GM19099 (cell line): ENCODE measurements around the gene STAT6.

Source experiments
- POLR2A ChIP-seq: IDR thresholded peaks from 3 replicates; pipeline ENCODE4 v1.6.1; 2011; ENCODE audit warnings: low read depth; ENCODE audit not compliant: insufficient read length; ENCODE audit errors: extremely low read depth

STAT6 gene

DNA sequence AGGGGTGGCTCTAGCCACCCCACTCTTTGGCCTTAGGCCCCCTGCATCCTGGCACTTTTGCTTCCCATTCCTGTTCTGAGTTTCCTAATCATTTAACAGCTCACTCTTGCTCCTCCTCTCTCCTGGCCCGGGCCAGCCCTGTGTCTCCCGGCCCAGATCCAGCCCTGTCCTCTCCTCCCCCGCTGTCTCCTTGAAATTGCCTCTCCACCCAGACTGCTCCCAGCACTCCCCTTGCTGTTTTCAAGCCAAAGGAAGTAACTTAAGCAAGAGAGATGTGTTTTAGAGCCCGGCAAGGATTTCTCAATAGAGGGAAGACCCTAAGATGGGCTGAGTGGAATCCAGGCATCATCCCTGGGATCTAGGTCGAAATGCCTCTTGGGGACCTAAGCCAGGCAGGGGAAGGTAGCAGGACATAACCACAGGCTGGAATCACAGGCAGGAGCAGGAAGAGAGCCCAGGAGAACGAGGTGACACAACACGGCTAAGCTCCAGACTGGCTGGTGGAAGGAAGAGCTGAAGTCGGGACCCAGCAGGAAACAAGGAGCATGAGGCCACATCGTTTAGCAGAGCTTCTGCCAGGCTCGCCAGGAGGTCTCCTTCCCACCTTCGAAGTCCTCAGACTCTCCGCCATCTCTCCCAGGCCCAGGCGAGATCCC lies 38.2 kb upstream of the STAT6 start:
- TF ChIP-seq POLR2A = no peak

DNA sequence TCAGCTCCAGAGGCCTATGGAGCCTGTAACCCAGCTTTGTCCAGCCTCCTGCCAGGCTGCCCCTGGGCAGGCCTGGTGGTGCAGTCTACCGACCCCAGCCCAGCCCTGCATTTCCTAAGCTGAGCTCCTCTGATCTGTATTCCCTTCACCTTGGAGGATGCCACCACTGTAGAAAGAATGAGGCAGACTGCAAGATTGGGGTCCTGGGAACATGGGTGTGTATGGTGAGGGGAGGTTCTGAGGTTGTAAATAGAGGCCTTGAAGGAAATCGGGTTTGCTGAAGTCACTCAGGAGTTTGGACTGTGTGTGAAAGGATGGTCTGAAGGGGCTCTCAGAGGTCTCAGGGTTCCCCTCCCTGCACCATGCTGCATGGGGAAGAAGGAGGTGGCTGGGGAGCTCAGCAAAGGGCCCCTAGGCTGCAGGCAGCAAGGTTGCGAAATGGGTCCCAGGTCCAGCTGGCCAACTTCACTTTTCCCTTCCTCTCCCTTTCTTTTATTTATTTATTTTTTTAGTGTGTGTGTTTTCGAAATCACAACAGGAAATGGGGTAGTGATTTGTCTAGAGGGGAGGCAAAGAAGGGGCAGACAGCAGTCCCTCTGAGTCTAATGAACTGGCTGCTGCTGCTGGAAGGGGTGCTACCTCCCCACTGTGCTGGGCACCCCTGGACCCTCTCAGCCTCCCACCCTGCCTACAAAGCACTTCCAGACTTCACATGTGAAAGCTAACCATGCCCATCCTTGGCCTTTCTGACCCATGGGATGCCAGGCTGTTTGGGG lies 37.5 kb upstream of the STAT6 start:
- TF ChIP-seq POLR2A = no peak

DNA sequence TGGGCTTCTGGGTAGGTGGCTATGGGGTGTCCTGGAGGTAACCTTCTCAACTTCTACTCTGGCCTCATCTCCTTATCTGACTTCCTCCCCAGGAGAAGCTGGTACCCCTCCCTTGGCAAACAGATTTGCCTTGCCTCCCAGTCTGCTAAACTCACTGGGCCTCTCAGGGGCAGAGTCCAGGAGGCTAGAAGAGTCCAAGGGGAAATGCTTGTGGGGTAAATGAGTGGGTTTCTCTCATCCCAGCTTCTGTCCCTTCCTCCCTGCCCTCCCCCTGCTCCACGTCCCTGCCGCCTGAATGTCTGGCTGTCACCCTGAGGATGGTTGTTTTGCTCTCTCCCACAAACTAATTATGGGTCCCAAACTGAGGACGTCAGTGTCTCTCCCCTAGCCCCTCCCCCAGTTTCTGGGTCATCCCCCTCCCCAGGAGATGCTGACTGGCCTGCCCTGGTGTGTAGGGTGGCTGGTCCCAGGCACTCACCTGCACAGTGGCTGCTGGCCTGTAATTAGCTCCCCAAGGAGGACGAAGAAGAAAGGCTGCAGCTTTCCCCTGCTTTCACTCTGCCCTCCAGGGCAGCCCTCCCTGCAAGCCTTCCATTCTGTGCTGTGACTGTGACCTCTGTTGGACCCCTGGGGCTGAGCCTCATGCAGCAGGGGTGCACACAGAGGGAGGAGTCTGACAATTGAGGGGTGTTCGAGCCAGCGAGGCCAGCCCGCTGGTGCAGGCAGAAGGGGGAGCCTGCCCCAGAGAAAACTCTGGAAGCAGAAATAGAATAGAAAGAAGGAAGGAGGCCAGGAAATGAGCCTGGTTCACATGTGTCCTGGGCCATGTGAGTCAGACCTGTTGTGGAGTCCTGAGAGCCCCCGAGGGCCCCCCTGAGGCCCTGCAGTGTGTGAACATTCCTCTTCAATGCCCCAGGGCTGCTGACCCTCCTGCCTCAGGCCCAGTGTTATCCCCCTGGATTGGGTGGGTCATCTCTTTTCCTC lies 36.1 kb upstream of the STAT6 start, which contains the start of gene LRP1-AS:
TSS of gene LRP1-AS (minus strand) at position 659 of the 984 bp plus-strand sequence.
- TF ChIP-seq POLR2A = no peak

DNA sequence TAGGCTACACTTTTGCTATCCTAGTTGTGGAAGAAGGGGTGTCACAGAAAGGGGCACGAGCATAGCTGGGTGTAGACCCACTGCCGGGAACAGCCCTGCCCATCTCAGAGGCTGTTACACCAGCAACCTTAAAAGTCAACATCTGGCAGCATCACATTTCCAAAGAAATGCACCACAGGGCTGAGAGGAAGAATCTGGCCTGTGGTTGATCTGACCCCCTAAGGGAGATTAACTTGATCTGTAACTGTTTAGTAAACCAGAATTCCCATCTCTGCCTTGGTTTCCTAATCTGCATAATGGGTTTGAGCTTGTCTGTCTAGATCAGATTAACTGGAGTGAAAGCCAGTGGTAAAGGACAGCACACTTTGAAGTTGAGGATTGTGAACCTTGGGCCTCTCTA lies 34.9 kb upstream of the STAT6 start:
- no peak for TF ChIP-seq POLR2A

DNA sequence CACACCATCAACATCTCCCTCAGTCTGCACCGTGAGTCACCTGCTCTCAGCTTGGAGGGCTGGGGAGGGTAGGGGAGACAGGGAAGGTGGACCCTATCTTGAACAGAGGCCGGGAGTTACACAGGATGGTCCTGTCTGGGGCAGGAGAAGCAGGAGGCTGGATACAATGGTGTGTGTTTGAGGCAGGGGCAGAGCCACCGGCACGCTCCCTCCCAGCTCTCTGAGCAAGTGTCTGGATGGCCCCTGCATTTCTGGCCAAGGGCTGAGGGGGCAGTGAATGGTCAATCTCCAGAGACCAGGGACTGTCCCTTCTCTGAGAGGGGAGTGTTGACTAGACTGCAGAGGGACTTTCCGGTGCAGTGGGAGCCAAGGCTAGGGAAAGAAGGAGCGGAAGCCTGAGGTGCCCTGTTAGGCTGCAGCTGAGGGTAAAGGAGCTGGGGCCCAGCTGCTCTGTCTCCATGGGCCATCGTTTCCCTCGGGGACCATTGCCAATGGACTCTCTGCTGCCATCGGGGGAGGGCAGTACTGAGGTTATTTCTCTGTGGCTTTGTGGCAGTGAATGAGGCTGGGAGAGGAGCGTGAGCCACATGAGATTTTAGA lies 34.4 kb upstream of the STAT6 start:
- no peak for TF ChIP-seq POLR2A

DNA sequence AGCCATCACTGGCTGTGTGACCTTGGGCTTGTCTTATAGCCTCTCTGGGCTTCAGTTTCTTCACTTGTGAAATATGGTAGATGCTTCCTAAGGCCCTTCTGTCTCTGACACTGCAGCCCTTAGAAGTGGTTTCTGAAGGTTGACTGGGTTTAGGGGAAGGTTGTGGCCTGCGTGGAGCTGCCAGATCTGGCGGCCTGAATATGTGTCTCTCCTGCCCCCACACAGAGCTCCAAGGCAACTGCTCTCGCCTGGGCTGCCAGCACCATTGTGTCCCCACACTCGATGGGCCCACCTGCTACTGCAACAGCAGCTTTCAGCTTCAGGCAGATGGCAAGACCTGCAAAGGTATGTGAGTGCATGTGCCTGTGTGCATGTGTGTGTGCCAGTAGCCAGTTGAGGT lies 32.3 kb upstream of the STAT6 start:
- TF ChIP-seq POLR2A = no peak

DNA sequence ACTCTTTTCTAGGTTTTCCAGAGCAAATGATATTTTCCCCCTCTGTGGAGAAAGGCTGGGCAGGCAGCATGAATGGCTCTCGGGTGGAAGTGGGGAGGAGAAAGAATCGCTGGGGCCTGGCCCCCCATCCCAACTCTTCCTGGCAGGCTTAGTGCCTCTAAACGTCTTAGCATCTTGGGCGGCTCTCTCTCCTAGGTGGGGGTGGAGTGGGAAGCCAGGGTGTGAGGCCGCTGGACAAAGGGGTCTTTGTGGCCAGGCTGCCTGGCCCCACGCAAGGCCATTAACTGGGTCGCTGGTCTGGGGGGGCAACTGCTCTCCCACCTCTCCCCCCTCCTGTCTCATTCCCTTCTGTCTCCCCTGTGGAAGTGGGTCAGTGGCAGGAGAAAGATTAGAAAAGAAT lies 31.6 kb upstream of the STAT6 start:
- no peak for TF ChIP-seq POLR2A

DNA sequence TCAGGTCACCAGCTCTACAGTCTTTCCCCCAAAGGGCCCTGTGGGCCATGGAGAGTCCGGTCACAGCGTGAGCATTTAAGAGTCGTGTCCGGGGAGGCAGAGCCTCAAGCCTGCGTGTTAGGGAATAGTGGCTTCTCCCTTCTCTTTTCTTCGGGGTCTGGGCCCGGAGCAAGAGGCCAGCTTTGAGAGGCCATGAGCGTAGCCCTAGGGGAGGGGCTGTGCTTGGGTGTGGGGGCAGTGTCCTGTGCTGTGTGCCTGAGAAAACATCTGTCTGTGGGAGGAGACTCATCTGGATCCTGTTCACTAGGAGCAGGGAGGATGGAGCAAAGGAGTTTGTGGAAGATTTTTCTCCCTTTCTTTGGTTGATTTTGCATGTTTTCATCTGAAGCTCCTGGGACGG lies 31.0 kb upstream of the STAT6 start:
- TF ChIP-seq POLR2A = no peak

DNA sequence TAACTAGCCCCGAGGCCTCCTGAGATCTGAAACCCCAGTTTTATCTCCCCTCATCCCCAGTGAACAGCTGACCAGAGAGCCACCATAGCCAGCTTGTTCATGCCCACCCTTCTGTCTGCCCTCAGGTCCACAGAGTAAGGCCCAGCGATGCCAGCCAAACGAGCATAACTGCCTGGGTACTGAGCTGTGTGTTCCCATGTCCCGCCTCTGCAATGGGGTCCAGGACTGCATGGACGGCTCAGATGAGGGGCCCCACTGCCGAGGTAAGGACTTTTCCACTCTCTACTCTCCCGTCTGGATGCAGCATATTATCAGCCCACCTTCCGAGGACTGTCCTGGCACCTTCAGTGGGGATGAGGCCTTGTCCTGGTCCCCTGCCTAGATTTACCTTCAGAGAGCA lies 30.1 kb upstream of the STAT6 start:
- TF ChIP-seq POLR2A = no peak

DNA sequence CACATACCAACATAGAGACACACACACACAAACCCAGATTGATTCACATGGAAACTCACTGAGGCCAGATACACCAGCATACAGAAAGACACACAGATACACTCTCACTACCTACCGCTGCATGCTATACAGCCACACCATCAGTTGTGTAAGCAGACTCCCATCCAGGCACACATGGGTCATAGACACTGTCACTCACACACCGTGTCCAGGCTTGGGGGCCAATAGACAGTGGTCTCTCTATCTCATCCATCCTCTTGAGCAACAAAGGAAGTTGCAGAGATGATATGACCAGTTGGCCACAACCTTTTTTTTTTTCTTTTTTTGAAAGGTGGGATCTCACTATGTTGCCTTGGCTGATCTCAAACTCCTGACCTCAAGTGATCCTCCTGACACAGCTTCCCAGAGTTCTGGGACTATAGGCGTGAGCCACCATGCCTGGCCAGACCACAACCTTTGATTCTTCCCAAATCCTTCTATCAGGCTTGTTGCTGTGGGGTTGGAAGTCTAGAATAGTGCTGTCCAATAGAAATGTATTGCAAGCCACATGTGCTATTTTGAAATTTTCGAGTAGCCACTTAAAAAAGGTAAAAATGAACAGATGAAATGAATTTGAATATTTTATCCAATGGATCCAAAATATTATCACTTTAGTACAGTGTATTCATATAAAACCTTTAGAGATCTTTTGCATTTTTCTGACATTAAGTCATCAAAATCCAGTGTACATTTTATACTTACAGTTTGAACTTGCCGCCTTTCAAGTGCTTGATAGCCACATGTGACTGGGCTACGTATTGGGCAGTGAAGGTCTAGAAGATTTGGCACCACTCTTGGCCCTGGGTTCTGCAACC lies 28.9 kb upstream of the STAT6 start:
- TF ChIP-seq POLR2A = no peak

DNA sequence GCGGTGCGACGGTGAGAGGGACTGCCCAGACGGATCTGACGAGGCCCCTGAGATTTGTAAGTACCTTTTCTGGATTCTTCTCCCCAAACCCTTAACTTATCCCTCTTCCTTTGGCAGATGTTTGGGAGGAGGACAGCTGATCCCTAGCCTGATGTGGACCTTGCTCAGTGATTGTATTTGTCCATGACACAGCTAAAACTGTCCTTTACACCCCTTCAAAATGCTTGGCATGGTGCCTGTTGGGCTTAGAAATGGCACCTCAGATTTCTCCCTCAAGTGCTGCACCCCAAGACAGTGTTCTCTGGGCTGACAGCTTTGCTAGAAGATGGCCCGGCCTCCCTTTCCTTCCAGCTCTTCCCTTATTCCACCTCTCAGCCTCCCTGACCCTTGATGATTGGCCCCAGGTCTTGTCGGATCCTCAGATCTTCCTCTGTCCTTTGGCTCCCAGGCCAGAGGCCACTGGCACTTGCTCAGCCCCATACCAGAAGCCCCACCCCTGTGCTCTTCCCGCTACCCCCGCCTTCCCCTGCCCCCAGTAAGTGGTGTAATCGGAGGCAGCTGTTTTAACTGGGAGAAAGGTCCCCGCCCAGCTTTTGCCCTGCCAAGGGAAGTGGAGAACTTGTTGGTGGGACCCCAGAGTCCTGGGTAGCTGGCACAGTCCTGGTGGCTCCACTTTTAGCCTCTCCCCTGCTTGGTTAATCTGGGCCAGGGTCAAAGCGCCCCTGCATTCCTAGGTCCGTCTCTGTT lies 27.5 kb upstream of the STAT6 start:
- no peak for TF ChIP-seq POLR2A

DNA sequence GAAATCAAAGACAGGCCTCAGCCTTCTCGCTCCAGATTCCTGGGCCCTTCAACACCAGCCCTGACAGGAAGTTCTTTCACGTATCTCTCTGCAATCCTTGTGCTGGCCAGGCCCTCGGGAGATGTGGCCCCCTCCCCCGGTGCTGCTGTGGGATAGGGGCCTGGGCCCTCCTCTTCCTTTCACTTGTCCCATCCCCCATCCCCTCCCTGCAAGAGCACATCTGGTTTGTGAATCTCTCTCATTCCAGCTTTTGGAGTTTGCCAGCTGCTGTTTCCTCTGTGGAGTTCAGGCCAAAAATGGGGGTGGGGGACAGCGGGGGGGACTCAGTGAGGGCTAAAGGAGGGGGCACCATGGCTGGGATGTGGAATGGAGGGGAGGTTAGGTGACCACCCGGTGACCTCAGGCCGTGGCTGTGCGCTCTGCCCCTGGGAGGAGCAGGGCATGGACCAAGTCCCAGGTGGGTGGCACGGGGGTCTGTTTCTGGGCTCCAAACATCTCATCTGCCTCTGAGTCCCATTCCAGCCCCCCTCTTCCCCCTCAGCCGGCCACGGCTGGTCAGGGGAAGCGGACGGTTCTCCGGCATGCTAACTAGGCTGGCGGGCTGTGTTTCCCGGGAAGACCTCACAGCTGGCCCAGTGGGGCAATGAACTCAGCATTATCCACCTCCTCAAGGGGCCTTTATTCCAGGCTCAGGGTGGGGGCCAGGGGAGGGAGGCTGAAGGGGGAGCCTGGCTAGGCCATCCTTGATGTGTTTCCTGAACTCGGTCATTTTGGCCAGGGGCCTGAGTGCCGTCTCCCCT lies 24.6 kb upstream of the STAT6 start:
- no peak for TF ChIP-seq POLR2A

DNA sequence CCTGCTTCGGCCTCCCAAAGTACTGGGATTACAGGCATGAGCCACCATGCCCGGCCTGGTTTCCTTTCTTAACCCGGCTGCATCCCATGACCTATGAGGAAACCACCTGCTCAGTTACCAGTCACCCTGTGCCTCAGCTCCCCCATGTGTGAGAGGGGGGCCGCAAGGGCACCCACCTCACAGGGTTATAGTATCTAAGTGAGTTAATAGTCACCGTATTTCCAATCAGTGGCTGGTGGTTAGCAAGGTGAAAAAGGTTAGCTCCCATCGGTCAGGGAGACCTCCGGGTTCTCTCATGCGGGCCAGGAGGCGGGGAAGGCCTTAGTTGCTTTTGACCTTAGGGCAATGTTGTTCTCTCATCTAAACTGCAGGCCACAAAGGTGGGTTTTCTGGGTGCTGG lies 23.8 kb upstream of the STAT6 start:
- TF ChIP-seq POLR2A = no peak

DNA sequence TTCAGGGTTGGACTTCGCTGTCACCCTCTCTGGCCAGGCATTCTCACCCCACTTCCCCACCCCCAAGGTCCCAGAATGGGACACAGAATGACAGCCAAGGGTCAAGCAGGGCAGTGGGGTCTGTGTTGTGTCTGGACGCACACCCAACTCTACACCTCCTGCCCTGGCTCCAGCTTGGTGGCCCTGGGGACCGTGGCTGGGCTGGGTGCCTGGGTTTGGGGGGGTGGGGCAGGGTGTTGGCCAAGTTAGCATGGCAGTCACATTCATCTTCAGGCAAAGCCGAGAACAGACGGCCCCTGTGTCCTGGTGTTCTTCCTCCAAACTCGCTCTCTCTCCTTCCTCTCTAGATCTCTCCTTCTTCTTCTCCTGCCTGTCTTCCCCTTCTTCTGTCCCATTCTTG lies 22.8 kb upstream of the STAT6 start:
- TF ChIP-seq POLR2A = no peak
